KBM-7 (cell line): ENCODE data around the gene ZNF595.
"Not testable (repeated sequence)": the region's sequence is repeated elsewhere in the genome, so short reads cannot be mapped to it uniquely, and the experiment has no call there.

ENCODE experiments used
- DNase-seq: peaks from one replicate; pipeline ENCODE4 v3.0.0-alpha.2; 2015
- in situ Hi-C: fragments of 300-500 bp; cut with MboI; formaldehyde crosslinking; loops from 2 replicates; pipeline ENCODE4 v1.14.3; 2020; ENCODE audit warnings: low sequenced_read_pairs, low pct_unique_long_range_greater_than_20kb, mixed read lengths

ZNF595 gene

DNA sequence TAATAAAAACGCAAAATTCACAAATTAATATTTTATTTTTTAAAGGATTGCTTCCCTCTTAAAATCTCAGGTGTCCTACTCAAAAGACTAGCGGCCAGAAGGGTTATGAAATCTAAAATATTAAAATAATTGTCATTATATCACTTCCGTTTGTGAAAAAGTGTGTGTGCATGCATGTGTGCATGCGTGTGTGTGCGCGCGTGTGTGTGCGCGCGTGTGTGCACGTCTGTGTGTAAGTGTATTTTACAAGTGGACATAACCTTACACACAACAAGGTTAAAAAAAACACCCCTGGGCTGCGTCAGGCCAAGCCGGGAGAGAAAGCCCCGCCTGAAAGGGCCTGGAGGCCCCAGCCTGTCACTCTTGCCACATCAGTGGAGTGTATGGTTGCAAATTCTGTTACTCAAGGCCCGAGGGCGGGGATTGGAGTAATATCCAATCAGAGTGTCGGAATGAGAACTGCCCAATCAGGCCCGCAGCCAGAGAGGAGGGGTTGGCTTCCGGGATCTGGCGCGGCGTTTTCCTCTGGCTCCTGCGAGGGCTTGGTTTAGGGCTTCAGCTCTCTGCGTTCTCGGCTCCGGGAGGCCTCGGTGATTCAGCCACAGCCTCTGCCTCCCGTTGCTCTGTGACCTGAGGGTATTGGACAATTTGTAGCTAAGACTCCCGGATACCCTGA, at the start of gene ZNF595:
ZNF595 (plus strand) TSS at position 518 of the 676 bp plus-strand sequence. CDS start 168 bp downstream, outside the sequence.
- DNase-seq, in situ Hi-C loops: not testable (repeated sequence)

DNA sequence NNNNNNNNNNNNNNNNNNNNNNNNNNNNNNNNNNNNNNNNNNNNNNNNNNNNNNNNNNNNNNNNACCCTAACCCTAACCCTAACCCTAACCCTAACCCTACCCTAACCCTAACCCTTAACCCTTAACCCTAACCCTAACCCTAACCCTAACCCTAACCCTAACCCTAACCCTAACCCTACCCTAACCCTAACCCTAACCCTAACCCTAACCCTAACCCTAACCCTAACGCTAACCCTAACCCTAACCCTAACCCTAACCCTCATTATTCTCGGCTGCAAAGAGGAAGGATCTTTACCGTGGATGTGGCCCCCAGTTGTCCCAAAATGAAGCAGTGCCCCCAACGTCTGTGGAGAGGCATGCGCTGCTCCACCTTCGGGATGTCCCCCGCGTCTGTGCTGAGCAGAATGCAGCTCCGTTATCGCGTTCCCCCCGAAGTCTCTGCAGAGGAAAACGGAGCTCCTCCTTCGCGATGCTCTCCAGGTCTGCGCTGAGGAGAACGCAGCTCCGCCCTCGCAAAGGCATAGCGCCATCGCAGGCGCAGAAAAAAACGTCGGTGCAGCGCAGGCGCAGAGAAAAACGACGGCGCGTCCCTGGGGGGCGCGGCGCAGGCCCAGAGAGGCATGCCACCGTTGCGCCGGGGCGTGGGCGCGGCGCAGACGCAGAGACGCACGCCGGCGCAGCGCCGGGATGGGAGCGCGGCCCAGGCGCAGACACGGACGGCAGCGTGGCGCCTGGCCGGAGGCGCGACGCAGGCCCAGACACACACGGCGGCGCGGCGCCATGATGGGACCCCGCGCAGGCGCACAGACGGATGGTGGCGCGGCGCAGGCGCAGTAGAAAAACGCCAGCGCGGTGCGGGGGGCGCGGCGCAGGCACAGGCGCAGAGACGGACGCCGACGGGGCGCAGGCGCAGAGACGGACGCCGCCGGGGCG, 42.9 kb upstream of the ZNF595 start:
- DNase-seq, in situ Hi-C loops: not testable (repeated sequence)

DNA sequence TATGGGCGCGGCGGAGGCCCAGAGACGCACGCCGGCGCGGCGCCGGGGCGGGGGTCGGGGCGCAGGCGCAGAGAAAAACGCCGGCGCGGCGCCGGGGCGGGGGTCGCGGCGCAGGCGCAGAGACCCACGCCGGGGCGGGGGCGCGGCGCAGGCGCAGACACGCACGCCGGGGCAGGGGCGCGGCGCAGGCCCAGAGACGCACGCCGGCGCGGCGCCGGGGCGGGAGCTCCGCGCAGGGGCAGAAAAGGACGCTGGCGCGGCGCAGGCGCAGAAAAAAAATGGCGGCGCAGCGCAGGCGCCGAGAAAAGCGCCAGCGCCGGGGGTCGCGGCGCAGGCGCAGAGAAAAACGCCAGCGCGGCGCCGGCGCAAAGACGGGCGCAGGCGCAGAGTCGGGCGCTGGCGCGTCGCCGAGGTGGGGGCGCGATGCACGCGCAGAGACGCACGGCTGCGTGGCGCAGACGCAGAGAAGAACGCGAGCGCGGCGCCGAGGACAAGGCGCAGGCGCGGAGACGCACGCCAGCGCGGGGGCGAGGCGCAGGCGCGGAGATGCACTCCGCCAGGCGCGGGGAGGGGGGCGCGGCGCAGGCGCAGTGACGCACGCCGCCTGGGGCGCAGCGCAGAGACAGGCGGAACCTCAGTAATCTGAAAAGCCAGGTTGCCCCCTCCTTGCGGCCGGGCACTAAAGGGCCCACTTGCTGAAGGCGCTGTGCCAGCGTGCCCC, 41.9 kb upstream of the ZNF595 start:
- in situ Hi-C loops, DNase-seq: not testable (repeated sequence)

DNA sequence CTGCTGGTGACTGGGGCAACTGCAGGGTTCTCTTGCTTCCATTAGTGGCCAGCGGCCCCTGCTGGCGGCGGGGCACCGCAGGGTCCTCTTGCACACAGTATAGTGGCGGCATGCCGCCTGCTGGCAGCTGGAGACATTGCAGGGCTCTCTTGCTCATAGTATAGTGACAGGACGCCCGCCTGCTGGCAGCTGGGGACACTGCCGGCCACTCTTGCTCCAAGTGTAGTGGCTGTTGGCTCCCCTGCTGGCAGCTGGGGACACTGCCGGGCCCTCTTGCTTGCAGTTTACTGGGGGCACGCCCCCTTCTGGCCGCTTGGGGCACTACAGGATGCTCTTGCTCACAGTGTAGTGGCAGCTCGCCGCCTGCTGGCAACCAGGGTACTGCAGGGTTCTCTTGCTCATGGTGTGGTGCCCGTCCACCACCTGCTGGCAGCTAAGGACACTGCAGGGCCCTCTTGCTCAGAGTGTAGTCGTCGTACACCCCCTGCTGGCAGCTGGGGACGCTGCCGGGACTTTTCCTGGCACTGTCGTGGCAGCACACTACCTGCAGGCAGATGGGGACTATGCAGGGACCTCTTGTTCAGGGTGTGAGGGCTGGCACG, 41.2 kb upstream of the ZNF595 start:
- in situ Hi-C loops: not testable (repeated sequence)

DNA sequence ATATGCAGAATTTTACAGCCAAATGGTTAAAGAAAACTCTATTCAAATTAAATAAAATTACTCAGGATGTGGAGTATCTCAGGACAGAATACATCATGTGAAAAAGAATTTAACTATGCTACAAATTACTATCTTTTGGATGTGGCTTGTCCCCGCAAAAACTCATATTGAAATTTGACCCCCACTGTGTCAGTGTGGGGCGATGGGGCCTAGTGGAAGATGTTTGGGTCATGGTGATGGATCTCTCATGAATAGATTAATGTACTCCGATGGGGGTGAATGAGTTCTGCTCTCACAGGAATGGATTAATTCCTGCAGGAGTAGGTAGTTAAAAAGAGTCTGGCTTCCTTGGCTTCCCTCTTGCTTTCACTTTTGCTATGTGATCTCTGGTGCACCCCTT, 35.0 kb upstream of the ZNF595 start:
- DNase-seq, in situ Hi-C loops: not testable (repeated sequence)

More for the DNA sequence above, 41.2 kb upstream of the ZNF595 start:
- DNase-seq: not testable (repeated sequence)

DNA sequence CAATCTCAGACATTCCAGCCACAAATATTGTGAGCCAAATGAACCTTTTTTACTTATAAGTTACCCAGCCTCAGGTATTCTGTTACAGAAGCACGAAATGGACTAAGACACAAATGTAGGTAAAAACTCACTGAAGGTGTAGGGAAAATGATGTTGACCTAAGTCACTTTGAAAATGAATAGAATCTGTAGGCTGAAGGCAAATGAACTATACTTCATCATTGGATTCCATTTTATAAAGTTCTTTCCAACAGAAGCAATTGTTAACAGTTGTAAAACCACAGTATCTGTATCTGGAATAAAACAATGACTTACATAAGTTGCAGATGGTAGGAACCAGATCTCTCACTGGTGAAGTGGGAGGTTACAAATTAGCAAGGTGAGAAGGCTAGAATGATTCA, 34.5 kb upstream of the ZNF595 start:
- in situ Hi-C loops, DNase-seq: not testable (repeated sequence)

DNA sequence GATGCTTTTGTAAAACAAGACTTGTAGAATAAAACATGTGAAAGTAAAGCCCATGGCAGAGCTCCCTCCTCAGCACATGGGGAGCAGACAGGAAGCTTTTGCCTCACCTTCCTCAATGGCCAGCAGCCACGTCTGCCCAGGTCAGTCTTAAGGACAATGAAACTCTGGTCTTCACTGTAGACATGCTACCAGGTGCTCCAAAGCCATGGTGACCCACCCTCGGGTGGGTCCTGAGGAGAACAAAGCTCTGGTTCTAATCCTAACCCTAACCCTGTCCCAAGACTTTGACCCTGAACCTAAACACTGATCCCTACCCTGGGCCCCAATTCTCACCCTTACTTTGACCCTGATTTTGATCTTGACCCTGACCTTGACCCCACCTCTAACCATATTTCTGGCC, 30.2 kb upstream of the ZNF595 start:
- in situ Hi-C loops, DNase-seq: not testable (repeated sequence)

DNA sequence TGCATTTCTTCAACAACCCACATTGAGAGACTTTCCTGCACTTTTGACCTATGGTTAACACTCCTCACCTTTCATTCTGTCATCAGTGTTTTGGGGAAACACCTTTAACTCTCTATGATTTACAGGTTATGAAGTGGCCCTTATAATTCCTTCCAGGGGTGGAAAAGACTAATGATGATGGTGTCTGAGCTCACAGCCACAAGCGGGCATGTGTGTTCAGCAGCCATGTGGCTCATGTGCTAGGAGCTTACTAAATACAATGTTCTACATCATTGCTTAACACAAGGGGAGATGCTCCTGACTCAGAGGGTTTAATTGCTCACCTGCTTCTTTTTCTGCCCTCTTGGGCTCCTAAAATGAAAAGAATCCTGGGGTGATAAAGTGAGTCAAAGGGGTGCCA, 28.8 kb upstream of the ZNF595 start:
- in situ Hi-C loops, DNase-seq: not testable (repeated sequence)

DNA sequence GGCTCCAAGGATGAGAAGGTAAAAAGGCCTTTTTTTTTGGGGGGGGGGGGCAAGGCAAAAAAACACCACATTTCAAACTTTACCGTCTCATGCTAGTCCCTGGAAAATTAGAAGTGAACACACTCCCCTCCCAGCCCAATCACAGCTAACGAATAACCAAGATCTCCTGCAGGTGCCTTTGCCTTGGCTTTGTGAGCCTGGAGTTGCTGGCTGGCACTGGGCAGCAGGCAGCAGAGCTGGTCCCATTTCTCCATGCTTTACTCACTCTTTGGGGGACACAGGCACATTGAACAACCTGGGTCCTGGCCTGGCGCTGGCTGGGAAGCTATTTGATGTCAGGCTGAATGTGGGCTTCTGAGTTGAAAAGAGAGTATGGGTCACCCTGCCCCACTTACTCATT, 25.6 kb upstream of the ZNF595 start:
- DNase-seq, in situ Hi-C loops: not testable (repeated sequence)

DNA sequence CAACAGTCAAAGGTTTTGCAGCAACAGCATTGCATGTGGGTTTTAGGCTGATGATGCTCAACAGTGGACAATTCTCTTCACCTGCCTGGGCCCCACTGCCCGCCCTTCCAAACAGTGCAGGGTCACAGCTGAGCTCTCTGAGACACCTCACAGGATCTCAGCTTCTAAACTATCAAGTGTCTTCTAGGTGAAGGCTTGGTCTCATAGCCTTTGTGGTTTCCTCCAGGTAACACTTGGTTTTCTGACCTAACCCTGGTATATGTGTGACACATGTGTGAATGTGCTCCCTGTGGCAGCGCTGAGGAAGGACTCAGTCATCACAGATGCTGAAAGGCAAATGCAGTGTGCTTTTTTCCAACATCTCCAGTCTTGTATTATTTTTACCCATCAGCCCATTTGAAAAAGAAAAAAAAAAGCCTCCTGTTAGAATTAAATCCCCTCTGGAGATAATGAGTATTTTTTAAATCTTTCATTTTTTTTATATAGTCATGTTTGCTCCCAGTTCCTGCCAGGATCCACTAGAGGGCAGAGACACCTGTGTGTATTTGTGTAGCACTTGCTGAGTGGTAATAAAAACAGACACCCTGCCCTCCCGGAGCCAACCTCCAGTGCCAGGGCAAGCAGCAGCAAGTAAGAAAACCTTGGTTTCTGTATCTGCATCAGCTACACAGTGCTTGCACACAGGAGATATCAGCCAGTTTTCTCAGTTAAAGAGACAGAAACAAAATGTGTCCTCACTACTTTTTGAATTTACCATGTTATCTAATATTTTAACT, 24.2 kb upstream of the ZNF595 start:
- in situ Hi-C loops, DNase-seq: not testable (repeated sequence)

DNA sequence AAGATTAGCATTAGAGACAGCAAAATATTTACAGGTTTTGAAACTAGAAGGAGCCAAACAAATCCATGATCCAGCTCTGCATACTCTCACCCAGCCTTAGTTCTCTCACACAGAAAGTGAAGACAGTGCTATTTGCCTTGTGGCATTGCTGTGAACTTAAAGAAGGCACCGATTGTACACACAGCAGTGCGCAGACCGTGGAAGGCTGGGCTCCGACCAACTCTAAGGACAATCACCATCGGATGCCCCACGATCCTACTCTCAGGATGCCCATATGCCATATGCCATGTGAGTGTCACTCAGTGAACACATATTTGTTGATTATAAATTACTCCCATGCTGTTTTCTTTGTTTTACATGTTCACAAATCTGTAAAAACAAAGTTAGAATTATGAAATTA, 19.8 kb upstream of the ZNF595 start:
- in situ Hi-C loops, DNase-seq: not testable (repeated sequence)

DNA sequence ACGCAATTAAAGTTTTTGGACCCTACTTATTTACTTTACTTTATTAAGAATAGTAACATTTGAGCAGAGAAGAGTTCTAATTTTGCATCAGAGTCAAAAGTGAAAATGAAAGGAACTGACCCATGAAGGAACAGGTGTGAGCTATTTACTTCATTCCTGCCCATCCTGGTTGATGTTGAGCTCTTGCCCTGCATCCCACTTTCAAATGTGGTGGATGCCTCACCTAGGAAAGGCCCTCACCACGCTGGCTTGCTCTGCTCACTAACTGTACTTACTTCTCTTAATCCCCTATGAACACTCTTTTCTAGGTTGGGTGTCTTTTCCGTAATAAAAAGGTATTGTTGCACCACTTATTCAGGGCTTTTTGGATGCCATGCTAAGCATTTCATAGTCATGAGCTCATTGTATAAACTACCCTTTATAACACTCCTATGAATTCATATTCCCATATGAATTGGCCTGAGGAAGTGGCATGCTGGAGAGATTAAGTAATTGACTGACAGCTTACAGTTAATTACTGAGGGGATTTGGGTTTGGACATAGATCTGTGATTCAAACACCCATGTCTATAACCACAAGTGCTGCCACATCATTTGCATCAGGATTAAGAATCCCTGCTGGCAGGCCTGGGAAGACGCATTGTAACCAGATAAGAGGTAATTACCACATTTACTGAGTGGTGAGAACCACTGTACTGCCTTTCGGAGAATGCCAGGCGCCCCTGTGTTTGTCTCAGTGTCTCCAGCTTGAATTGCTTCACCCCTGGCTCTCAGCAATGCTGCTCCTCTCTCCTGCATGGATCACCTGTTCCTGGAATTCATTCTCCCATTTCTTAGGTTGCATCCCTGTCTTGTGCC, 16.3 kb upstream of the ZNF595 start:
- peak; percentile 39 for DNase-seq
- in situ Hi-C loops: not testable (repeated sequence)

DNA sequence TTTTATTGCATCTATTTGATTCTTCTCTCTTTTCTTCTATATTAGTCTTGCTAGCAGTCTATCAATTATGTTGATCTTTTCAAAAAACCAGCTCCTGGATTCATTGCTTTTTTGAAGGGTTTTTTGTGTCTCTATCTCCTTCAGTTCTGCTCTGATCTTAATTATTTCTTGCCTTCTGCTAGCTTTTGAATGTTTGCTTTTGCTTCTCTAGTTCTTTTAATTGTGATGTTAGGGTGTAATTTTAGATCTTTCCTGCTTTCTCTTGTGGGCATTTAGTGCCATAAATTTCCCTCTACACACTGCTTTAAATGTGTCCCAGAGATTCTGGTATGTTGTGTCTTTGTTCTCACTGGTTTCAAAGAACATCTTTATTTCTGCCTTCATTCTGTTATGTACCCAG, 14.9 kb upstream of the ZNF595 start:
- in situ Hi-C loops, DNase-seq: not testable (repeated sequence)

DNA sequence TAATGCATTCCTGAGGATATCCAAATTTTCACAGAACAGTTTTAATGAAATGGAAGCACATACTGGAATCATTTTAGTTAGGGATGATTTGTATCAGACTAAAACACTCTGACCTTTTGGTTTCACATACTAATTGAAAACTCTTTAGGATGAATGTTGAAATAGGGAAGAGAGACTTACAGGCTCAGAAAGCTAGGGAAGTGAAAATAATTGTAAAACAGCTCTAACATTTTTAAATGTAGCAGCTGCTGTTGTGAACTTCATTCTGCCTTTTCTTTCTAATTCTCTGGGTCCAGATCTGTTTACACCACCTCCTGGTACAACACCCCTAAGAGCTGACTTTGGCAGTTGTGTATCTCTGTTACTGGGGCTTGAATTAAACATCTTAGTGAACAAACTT, 9.7 kb upstream of the ZNF595 start:
- DNase-seq, in situ Hi-C loops: not testable (repeated sequence)

DNA sequence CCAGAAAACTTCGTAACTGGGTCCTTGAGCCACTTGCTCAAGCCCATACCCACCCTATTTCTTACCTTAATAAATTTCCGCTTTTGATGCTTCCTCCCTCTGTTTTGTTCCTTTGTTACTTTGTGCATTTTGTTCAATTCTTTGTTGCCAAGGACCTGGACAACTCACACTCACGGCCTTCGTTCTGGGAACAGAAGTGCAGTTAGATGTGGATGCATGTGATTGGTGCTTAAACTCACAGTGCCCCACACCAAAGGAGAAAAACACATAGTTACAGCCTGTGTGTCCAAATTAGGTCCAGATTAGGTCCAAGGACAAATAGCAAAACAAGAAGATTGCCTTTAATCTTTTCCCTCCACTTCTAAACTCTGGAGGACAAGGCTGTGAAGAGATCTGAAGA, 1.9 kb upstream of the ZNF595 start:
- in situ Hi-C loops: not testable (repeated sequence)
- peak; percentile 29 for DNase-seq

DNA sequence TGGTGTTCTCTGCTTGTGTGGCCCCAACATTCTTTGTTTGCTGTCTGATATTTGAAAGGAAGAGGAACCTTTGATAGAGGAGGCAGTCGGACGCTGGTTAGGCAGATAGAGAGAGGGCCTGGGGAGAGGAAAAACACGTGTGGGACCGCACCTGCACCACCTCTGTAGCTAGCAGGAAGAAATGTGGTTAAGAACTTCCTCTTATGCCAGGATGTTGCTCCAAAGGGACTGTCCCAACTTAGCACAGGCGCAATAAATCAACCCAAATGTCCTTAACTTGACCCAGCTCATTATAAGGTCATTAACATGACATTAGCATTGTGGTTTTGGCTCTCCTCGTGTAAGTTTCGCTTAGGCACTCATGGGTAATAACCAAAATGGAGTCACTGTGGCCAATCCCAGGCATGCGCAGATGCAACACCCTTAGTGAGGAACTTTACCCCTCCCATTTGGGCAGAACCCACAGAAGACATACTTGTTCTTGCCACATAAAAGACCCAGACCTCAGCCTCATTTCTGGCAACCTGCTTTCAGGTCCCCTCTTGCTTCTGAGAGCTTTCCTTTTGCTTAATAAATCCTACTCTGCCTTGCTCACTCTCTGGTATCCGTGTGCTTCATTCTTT, 1.4 kb upstream of the ZNF595 start:
- DNase-seq, in situ Hi-C loops: not testable (repeated sequence)

DNA sequence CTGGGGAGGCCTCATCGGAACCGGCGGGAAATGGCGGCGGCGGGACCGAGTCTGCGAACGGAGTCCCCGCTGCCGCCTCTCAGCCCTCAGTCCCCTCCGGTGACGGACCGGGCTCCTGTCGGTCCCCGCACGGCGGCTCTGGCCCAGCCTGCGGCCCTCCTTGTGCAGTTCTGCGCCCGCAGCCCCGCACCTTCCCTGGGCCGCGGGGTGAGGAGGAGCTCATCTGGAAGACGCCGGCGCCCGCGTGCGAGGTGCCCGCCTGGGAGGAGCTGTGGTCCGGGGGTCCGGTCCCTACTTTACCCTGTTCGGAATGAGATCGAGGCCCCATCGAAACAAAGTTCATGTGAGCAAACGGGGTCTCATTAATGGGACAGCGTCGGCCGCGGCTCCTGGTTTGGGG, 400 bp downstream of the ZNF595 start:
- in situ Hi-C loops, DNase-seq: not testable (repeated sequence)
